Tibial nerve (tissue), 4 donors: ENCODE results near the gene NMNAT3. TPM values are rescaled to one million over a fixed set of nuclear protein-coding genes. Genes with fewer than 3 reads are reported as not detected.
A peak's percentile ranks its signal among the peaks of the same experiment; 100 is the strongest.

ENCODE experiments used
- DNase-seq, 2 donors: peaks; one replicate each; pipeline ENCODE4 v3.0.0-alpha.2; 2019; ENCODE audit warnings: low spot score in 2 of 2
- H3K27ac ChIP-seq, 4 donors: fragments of 200-600 bp; sonication (generic) in 3 of 4; one replicate each; pipeline ENCODE4 v1.5.1; 2017 to 2019; ENCODE audit warnings: mild to moderate bottlenecking in 1 of 4
- H3K27me3 ChIP-seq, 2 donors: fragments of 200-600 bp; sonication (generic) in 1 of 2; one replicate each; pipeline versions ENCODE4 v1.5.1 to v1.6.0; 2017 to 2019
- H3K36me3 ChIP-seq, 3 donors: fragments of 200-600 bp; sonication (generic); one replicate each; pipeline ENCODE4 v1.5.1; 2018 to 2019
- H3K4me1 ChIP-seq, 4 donors: fragments of 200-600 bp; sonication (generic) in 3 of 4; one replicate each; pipeline ENCODE4 v1.5.1; 2017 to 2019
- H3K4me3 ChIP-seq, 4 donors: fragments of 200-600 bp; sonication (generic) in 3 of 4; one replicate each; pipeline ENCODE4 v1.5.1; 2017 to 2019; ENCODE audit warnings: mild to moderate bottlenecking in 1 of 4, moderate library complexity in 1 of 4
- H3K9me3 ChIP-seq, 4 donors: fragments of 200-600 bp; sonication (generic) in 3 of 4; one replicate each; pipeline ENCODE4 v1.5.1; 2017 to 2019
- EP300 ChIP-seq, 2 donors: sonication (generic); formaldehyde crosslinking; IDR thresholded peaks; one replicate each; pipeline ENCODE4 v1.6.1; 2017; ENCODE audit warnings: antibody characterized with exemption in 2 of 2, mild to moderate bottlenecking in 1 of 2
- POLR2A ChIP-seq, 2 donors: fragments of 450-650 bp; IDR thresholded peaks; one replicate each; pipeline ENCODE4 v1.6.1; 2017; ENCODE audit warnings: antibody characterized with exemption in 2 of 2, mild to moderate bottlenecking in 2 of 2, moderate library complexity in 2 of 2
- WGBS, 2 donors: methylation state at CpG; one replicate each; pipeline ENCODE4 v1.1.5; 2018; 5-methylcytosine and 5-hydroxymethylcytosine counted together
- total RNA-seq, 4 donors: library from RNA; depleted of rRNA; stranded (reverse); fragments of >200 nt; gene quantifications; one replicate each; pipeline ENCODE4 v1.1.0, GENCODE V29; 2016
- TF ChIP-seq, protein P1 (sequence below), 5 experiments: fragments of 200-600 bp in 3 of 5; fragments of 450-650 bp in 2 of 5; sonication (generic) in 3 of 5; IDR thresholded peaks; one replicate each; pipeline ENCODE4 v1.5.1; 2016 to 2019; ENCODE audit warnings: antibody characterized with exemption in 5 of 5, mild to moderate bottlenecking in 3 of 5, moderate library complexity in 2 of 5

The NMNAT3 gene
- total RNA-seq, result 10 to 100 TPM; 11.0 to 19.4 (median 12.1) TPM

DNA sequence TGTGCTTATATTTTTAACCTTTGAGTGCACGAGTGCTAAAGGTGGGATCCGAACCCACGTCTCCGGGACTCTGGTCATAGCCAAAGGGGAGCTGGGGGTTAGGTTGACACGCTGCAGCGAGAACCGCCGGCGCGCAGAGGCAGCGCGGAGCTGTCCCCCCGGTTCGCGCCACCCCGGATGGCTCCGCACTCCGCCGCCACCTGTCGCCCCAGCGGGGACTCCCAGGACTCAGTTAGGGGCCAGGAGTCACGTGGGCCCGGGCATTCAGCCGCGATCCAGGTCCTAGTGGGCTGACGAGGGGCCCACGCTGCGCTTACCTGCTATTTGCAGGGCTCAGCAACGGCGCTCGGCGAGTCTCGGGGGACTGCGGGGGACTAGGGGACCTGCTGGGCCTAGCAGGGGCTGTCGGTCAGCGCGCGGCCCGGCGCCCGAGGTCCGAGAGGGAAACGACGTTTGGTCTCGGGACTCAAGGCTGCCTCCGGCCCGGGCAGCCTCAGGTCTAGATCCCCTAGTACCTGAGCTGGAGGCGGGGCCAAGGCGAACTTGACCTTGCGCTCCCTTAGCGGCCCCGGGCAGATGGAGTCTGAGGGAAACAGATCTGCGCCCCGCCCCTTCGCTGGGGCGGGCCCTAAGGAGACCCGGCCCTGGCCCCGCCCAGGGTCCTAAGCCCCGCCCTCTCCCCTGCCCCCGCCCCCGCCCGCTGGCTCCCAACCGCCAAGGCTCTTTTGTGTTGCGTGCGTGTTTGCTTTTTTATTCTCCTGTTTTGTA is at the start of gene NMNAT3:
TSS of gene NMNAT3 (minus strand) at position 585 of the 768 bp plus-strand sequence. CDS start 50,248 bp downstream, outside the sequence.
- Histone ChIP-seq H3K4me3 (peak within 1 kb of the TSS; percentile 55 to 99 (median 84)), H3K4me1 (peaks cover 0 to 17% (median 4%) of the 10 kb centered on the region in 4 donors), H3K36me3 (no peaks in the 10 kb centered on the region), H3K27me3 (no peaks in the 10 kb centered on the region), H3K27ac (peak within 1 kb of the TSS in 3 of 4 donors; percentile 65 to 81 (median 78)), H3K9me3 (no peaks in the 10 kb centered on the region)
- TF ChIP-seq POLR2A (IDR thresholded peaks at IDR 0.05) (peak in 1 of 2 donors; percentile 32), EP300 (IDR thresholded peaks at IDR 0.05) (peak in 1 of 2 donors; percentile 47)
- TF ChIP-seq, protein P1, sequence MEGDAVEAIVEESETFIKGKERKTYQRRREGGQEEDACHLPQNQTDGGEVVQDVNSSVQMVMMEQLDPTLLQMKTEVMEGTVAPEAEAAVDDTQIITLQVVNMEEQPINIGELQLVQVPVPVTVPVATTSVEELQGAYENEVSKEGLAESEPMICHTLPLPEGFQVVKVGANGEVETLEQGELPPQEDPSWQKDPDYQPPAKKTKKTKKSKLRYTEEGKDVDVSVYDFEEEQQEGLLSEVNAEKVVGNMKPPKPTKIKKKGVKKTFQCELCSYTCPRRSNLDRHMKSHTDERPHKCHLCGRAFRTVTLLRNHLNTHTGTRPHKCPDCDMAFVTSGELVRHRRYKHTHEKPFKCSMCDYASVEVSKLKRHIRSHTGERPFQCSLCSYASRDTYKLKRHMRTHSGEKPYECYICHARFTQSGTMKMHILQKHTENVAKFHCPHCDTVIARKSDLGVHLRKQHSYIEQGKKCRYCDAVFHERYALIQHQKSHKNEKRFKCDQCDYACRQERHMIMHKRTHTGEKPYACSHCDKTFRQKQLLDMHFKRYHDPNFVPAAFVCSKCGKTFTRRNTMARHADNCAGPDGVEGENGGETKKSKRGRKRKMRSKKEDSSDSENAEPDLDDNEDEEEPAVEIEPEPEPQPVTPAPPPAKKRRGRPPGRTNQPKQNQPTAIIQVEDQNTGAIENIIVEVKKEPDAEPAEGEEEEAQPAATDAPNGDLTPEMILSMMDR (IDR thresholded peaks at IDR 0.05), result no peak
- WGBS, 2 donors, result 3 to 7% methylated on average over 46 to 50 of the region's 65 CpGs
- peak; percentile 67 to 77 for DNase-seq

DNA sequence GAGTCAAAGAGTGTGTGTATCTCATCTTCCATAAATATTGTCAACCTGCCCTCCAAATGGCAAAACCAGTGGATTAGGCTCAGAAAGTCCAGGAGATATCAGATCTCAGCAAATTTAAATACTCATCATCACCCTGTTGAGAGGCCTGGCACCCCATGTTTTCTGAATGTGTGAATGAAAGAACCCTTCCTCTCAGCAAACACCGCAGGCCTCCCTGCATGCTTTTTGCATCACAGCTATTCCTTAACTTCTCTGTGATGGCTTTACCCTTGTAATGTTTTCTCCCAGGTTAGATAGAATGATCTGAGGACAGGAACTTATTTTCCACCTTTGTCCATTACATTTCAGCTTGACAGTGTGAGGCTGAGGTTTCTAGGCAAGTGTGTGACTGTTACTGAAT is 43.6 kb upstream of the NMNAT3 start:
- no peaks in the 10 kb centered on the region for H3K27me3 ChIP-seq
- DNase-seq, result no peak
- 68 to 73% methylated on average over 1 of the region's 1 CpG for WGBS, 2 donors
- no peak overlapping the region for H3K4me3 ChIP-seq
- H3K9me3 ChIP-seq, result no peaks in the 10 kb centered on the region
- no peak overlapping the region for H3K27ac ChIP-seq
- TF ChIP-seq EP300 (IDR thresholded peaks at IDR 0.05) (no peak), POLR2A (IDR thresholded peaks at IDR 0.05) (no peak)
- TF ChIP-seq, protein P1 (IDR thresholded peaks at IDR 0.05), result no peak
- no peaks in the 10 kb centered on the region for H3K4me1 ChIP-seq
- H3K36me3 ChIP-seq, result no peaks in the 10 kb centered on the region

GRCh38 chr3:139718415-139718814 is 40.6 kb upstream of the NMNAT3 start:
- TF ChIP-seq EP300 (IDR thresholded peaks at IDR 0.05), result no peak
- TF ChIP-seq, protein P1 (IDR thresholded peaks at IDR 0.05), result peak in 2 of 5 experiments; percentile 9 to 17
- TF ChIP-seq POLR2A (IDR thresholded peaks at IDR 0.05), result no peak
- H3K9me3 ChIP-seq, result no peaks in the 10 kb centered on the region
- DNase-seq, result peak in 1 of 2 donors; percentile 12
- no peaks in the 10 kb centered on the region for H3K27me3 ChIP-seq
- H3K27ac ChIP-seq, result no peak overlapping the region
- no peak overlapping the region for H3K4me3 ChIP-seq
- 35% methylated on average over 3 of the region's 3 CpGs for WGBS, 2 donors
- H3K4me1 ChIP-seq, result no peaks in the 10 kb centered on the region
- H3K36me3 ChIP-seq, result no peaks in the 10 kb centered on the region

DNA sequence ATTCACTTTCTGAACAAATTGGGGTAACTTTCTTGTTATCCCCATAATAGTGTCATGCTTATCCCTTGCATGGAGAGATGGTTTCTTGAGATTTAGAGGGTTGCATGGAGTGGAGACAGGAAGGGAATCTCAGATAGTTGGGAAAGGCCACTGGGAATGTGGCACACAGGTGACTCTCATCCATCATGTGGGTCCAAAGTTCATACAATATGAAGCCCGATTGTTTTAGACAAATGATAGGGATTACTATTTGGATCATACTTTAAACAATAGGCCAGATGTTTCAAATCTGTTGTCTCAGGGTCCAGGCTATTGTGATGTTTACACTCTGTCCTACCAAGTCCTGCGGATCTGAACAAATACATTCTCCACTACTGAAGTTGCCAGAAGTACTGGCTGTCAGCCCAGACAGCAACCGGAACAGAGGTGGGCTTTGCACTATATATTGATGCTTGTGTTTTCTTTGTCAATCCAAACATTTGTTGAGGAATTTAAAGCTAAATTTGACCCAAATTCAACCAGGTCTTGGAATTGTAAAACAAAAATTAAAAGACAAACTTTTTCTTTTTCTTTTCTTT is 39.2 kb upstream of the NMNAT3 start:
- Histone ChIP-seq H3K36me3 (no peaks in the 10 kb centered on the region), H3K9me3 (no peaks in the 10 kb centered on the region), H3K4me1 (no peaks in the 10 kb centered on the region), H3K27me3 (no peaks in the 10 kb centered on the region), H3K27ac (no peak overlapping the region), H3K4me3 (no peak overlapping the region)
- WGBS, 2 donors, result 38 to 48% methylated on average over 3 of the region's 3 CpGs
- no peak for DNase-seq
- TF ChIP-seq, protein P1 (IDR thresholded peaks at IDR 0.05), result no peak
- TF ChIP-seq EP300 (IDR thresholded peaks at IDR 0.05), result no peak
- TF ChIP-seq POLR2A (IDR thresholded peaks at IDR 0.05), result no peak

- Histone ChIP-seq H3K27me3 (no peaks in the 10 kb centered on the region), H3K4me3 (no peak overlapping the region), H3K27ac (no peak overlapping the region), H3K36me3 (no peaks in the 10 kb centered on the region), H3K4me1 (no peaks in the 10 kb centered on the region), H3K9me3 (no peaks in the 10 kb centered on the region)
- WGBS, 2 donors, result 55 to 65% methylated on average over 2 of the region's 2 CpGs
- DNase-seq, result no peak
- no peak for TF ChIP-seq POLR2A (IDR thresholded peaks at IDR 0.05)
- no peak for TF ChIP-seq EP300 (IDR thresholded peaks at IDR 0.05)
- TF ChIP-seq, protein P1 (IDR thresholded peaks at IDR 0.05), result no peak
Measured at GRCh38 chr3:139715743-139716360, 38.1 kb upstream of the NMNAT3 start.
